K562 (cell line): ENCODE data around the gene HMBS. TPM values are rescaled to one million over a fixed set of nuclear protein-coding genes. Genes with fewer than 3 reads are reported as not detected.

Source experiments
- NR0B1 ChIP-seq: fragments of 450-650 bp; IDR thresholded peaks from one replicate; pipeline ENCODE4 v1.6.1; 2018; ENCODE audit warnings: mild to moderate bottlenecking, moderate library complexity; ENCODE audit not compliant: partially characterized antibody
- SREBF1 ChIP-seq: fragments of 150-350 bp; IDR thresholded peaks from 2 replicates; pipeline ENCODE4 v1.6.1; 2014; ENCODE audit warnings: antibody characterized with exemption, low read depth, low read length, borderline replicate concordance
- U2AF2 ChIP-seq: fragments of 200-400 bp; formaldehyde crosslinking; optimal IDR thresholded peaks from 2 replicates; pipeline ENCODE3; 2017; ENCODE audit warnings: low read depth, mild to moderate bottlenecking, low read length
- ZBTB40 ChIP-seq, 2 experiments: fragments of 450-650 bp in 1 of 2; sonication (generic) in 1 of 2; formaldehyde crosslinking in 1 of 2; IDR thresholded peaks; 2 replicates each; pipeline versions ENCODE4 v1.7.1 to v1.9.0; 2016 to 2022; ENCODE audit warnings: inconsistent platforms in 1 of 2, mild to moderate bottlenecking in 1 of 2, missing genetic modification reagents in 1 of 2
- ZNF318 ChIP-seq, 2 experiments: fragments of 450-650 bp; IDR thresholded peaks; 2 replicates each; pipeline ENCODE4 v1.6.1; 2016; ENCODE audit warnings: mild to moderate bottlenecking in 2 of 2, borderline replicate concordance in 1 of 2, low read depth in 1 of 2, moderate library complexity in 1 of 2
- ZNF699 ChIP-seq: fragments of 250-450 bp; sonication (Bioruptor Pico); IDR thresholded peaks from 2 replicates; pipeline ENCODE4 v1.8.0; 2021; ENCODE audit warnings: mild to moderate bottlenecking, moderate library complexity; ENCODE audit not compliant: insufficient replicate concordance
- polyA plus RNA-seq, 8 experiments: library from polyadenylated mRNA; depleted of rRNA in 4 of 8; stranded (reverse) in 5 of 8; unstranded in 3 of 8; fragments of >200 nt; fragmentation: Nextera tagmentation in 2 of 8; fragmentation: Illumina TruSeq in 1 of 8; extraction: Ambion mirVana in 2 of 8; extraction: Trizol in 1 of 8; gene quantifications; 2 replicates each; pipeline versions ENCODE4 v1.2.1 to v1.2.3, GENCODE V29; 2011 to 2014; ENCODE audit warnings: inconsistent platforms in 1 of 8, missing spikeins in 1 of 8
- total RNA-seq, 7 experiments: library from RNA; depleted of rRNA in 6 of 7; stranded (reverse); fragments of >200 nt in 6 of 7; fragmentation: Illumina TruSeq in 2 of 7; extraction: Trizol in 2 of 7; gene quantifications; 2 replicates each; pipeline versions ENCODE4 v1.2.1 to v1.2.3, GENCODE V29; 2011 to 2021; ENCODE audit warnings: low replicate concordance in 1 of 7
- TF ChIP-seq, protein P1 (sequence below): fragments of 250-450 bp; sonication (Bioruptor Pico); IDR thresholded peaks from 2 replicates; pipeline ENCODE4 v1.8.0; 2021; ENCODE audit warnings: moderate library complexity, mild to moderate bottlenecking, inconsistent platforms

Gene HMBS
- total and polyA plus RNA-seq, 9 of the 15 experiments (the other 6 are each of a cell fraction or from before 2014, with no cell fraction given), result 56.9 to 385 (median 286) TPM

DNA sequence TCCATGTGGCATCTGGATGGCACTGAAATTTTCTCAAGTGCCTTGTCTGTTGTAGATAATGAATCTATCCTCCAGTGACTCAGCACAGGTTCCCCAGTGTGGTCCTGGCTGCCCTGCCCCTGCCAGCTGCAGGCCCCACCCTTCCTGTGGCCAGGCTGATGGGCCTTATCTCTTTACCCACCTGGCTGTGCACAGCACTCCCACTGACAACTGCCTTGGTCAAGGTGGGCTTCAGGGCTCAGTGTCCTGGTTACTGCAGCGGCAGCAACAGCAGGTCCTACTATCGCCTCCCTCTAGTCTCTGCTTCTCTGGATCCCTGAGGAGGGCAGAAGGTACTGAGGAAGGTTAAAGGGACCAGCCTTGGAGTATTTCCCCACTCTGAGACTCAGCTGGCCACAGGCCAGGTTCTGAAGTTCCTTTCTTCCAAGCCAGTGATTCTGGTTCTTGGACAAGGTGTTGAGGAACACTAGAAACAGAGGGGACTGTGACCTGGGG, 3.1 kb downstream of the HMBS start (continued):
- TF ChIP-seq ZBTB40 (IDR thresholded peaks at IDR 0.05), result no peak
- TF ChIP-seq ZBTB40 (CRISPR knock-in tag; IDR thresholded peaks at IDR 0.05), result no peak
- TF ChIP-seq, protein P1, sequence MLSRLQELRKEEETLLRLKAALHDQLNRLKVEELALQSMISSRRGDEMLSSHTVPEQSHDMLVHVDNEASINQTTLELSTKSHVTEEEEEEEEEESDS, result no peak
- no peak for TF ChIP-seq ZNF699 (CRISPR knock-in tag)
- TF ChIP-seq ZNF318 (IDR thresholded peaks at IDR 0.05; ENCODE audit: borderline replicate concordance in 1 of 2, low read depth in 1 of 2), result peak in 1 of 2 experiments; percentile 70; a peak in 2 of 4 replicates
- no peak for TF ChIP-seq NR0B1
- TF ChIP-seq U2AF2, result no peak
- TF ChIP-seq SREBF1, result no peak
